HepG2 (cell line): ENCODE results near the gene ZER1. TPM values are rescaled to one million over a fixed set of nuclear protein-coding genes. Genes with fewer than 3 reads are reported as not detected.
A peak's percentile ranks its signal among the peaks of the same experiment; 100 is the strongest.

Experiments
- ATF3 ChIP-seq: sonication (generic); formaldehyde crosslinking; IDR thresholded peaks from 2 replicates; pipeline ENCODE4 v1.4.0; 2020; ENCODE audit warnings: missing genetic modification reagents
- CBX5 ChIP-seq: sonication (generic); formaldehyde crosslinking; IDR thresholded peaks from 2 replicates; pipeline ENCODE4 v1.4.0; 2020; ENCODE audit warnings: missing genetic modification reagents, borderline replicate concordance
- FOXO1 ChIP-seq: sonication (generic); formaldehyde crosslinking; IDR thresholded peaks from 2 replicates; pipeline ENCODE4 v1.4.0; 2020; ENCODE audit warnings: missing genetic modification reagents
- GTF2F1 ChIP-seq: fragments of 150-350 bp; IDR thresholded peaks from 2 replicates; pipeline ENCODE4 v1.6.1; 2014; ENCODE audit warnings: low read length
- HDAC2 ChIP-seq: sonication (generic); formaldehyde crosslinking; IDR thresholded peaks from 2 replicates; pipeline ENCODE4 v1.4.0; 2020; ENCODE audit warnings: missing genetic modification reagents
- HNRNPL ChIP-seq: fragments of 200-400 bp; formaldehyde crosslinking; IDR thresholded peaks from 2 replicates; pipeline ENCODE4 v1.6.1; 2017; ENCODE audit warnings: mild to moderate bottlenecking, low read depth, low read length
- HOXA9 ChIP-seq: sonication (generic); formaldehyde crosslinking; IDR thresholded peaks from 2 replicates; pipeline ENCODE4 v1.8.1; 2022; ENCODE audit warnings: missing genetic modification reagents, mild to moderate bottlenecking, moderate library complexity, borderline replicate concordance
- ISX ChIP-seq: sonication (generic); formaldehyde crosslinking; conservative IDR thresholded peaks from 2 replicates; pipeline ENCODE4 v1.5.0; 2020; ENCODE audit warnings: missing genetic modification reagents
- KLF6 ChIP-seq: IDR thresholded peaks from 2 replicates; pipeline ENCODE4 v1.8.0; 2016; ENCODE audit warnings: missing biosample characterization, missing genetic modification reagents
- MED8 ChIP-seq: sonication (generic); formaldehyde crosslinking; IDR thresholded peaks from 2 replicates; pipeline ENCODE4 v1.8.1; 2023; ENCODE audit warnings: mild to moderate bottlenecking, missing genetic modification reagents; ENCODE audit not compliant: insufficient replicate concordance
- MEIS2 ChIP-seq: sonication (generic); formaldehyde crosslinking; IDR thresholded peaks from 2 replicates; pipeline ENCODE4 v1.9.0; 2021; ENCODE audit warnings: mild to moderate bottlenecking, missing genetic modification reagents
- NAIF1 ChIP-seq: sonication (generic); formaldehyde crosslinking; IDR thresholded peaks from 2 replicates; pipeline ENCODE4 v1.5.0; 2020; ENCODE audit warnings: mild to moderate bottlenecking, missing genetic modification reagents, borderline replicate concordance
- NR2F1 ChIP-seq, 2 experiments: fragments of 450-650 bp in 1 of 2; formaldehyde crosslinking in 1 of 2; IDR thresholded peaks; 2 replicates each; pipeline versions ENCODE4 v1.5.0 to v1.6.1; 2016 to 2020; ENCODE audit warnings: mild to moderate bottlenecking in 1 of 2, missing compliant biosample characterization in 1 of 2, missing genetic modification reagents in 1 of 2, moderate library complexity in 1 of 2
- PCBP1 ChIP-seq: fragments of 200-400 bp; formaldehyde crosslinking; IDR thresholded peaks from 2 replicates; pipeline ENCODE4 v1.6.1; 2017; ENCODE audit warnings: mild to moderate bottlenecking, low read depth, low read length, borderline replicate concordance
- PHB2 ChIP-seq: fragments of 450-650 bp; IDR thresholded peaks from 2 replicates; pipeline ENCODE4 v1.6.1; 2018; ENCODE audit not compliant: partially characterized antibody
- RBM22 ChIP-seq: fragments of 200-400 bp; formaldehyde crosslinking; optimal IDR thresholded peaks from 2 replicates; pipeline ENCODE3; 2017; ENCODE audit warnings: mild to moderate bottlenecking, low read length, moderate library complexity
- STAT5B ChIP-seq: sonication (generic); formaldehyde crosslinking; IDR thresholded peaks from 2 replicates; pipeline ENCODE4 v1.4.0; 2020; ENCODE audit warnings: missing genetic modification reagents
- TAF1 ChIP-seq: sonication (generic); formaldehyde crosslinking; IDR thresholded peaks from 2 replicates; pipeline ENCODE4 v1.4.0; 2020; ENCODE audit warnings: missing genetic modification reagents
- ZFP82 ChIP-seq: sonication (generic); formaldehyde crosslinking; IDR thresholded peaks from 2 replicates; pipeline ENCODE4 v1.5.1; 2020; ENCODE audit warnings: mild to moderate bottlenecking, missing genetic modification reagents, borderline replicate concordance
- ZMAT5 ChIP-seq: sonication (generic); formaldehyde crosslinking; IDR thresholded peaks from 2 replicates; pipeline ENCODE4 v1.5.0; 2020; ENCODE audit warnings: mild to moderate bottlenecking, low read depth, missing genetic modification reagents, borderline replicate concordance
- ZNF235 ChIP-seq: sonication (generic); formaldehyde crosslinking; IDR thresholded peaks from 2 replicates; pipeline ENCODE4 v1.8.1; 2023; ENCODE audit warnings: mild to moderate bottlenecking, missing genetic modification reagents, borderline replicate concordance
- ZNF260 ChIP-seq: sonication (generic); formaldehyde crosslinking; IDR thresholded peaks from 2 replicates; pipeline ENCODE4 v1.4.0; 2020; ENCODE audit warnings: missing genetic modification reagents, low read depth, mild to moderate bottlenecking, borderline replicate concordance
- ZNF367 ChIP-seq: sonication (generic); formaldehyde crosslinking; IDR thresholded peaks from 2 replicates; pipeline ENCODE4 v1.4.0; 2020; ENCODE audit warnings: missing genetic modification reagents, borderline replicate concordance
- ZNF44 ChIP-seq: sonication (generic); formaldehyde crosslinking; IDR thresholded peaks from 2 replicates; pipeline ENCODE4 v1.5.1; 2020; ENCODE audit warnings: mild to moderate bottlenecking, missing genetic modification reagents
- ZNF782 ChIP-seq: sonication (generic); formaldehyde crosslinking; IDR thresholded peaks from 2 replicates; pipeline ENCODE4 v1.4.0; 2020; ENCODE audit warnings: missing genetic modification reagents, mild to moderate bottlenecking, borderline replicate concordance
- ZSCAN25 ChIP-seq: sonication (generic); formaldehyde crosslinking; IDR thresholded peaks from 2 replicates; pipeline ENCODE4 v1.8.0; 2022; ENCODE audit warnings: mild to moderate bottlenecking, missing genetic modification reagents
- polyA plus RNA-seq, 8 experiments: library from polyadenylated mRNA; depleted of rRNA in 3 of 8; stranded (reverse) in 7 of 8; unstranded in 1 of 8; fragments of >200 nt; fragmentation: Illumina TruSeq in 4 of 8; extraction: Trizol in 4 of 8; gene quantifications; 2 replicates each; pipeline versions ENCODE4 v1.2.1 to v1.2.3, GENCODE V29; 2011 to 2016; ENCODE audit warnings: low read depth in 4 of 8, missing spikeins in 1 of 8, mixed read lengths in 1 of 8; ENCODE audit not compliant: insufficient read depth in 1 of 8
- total RNA-seq, 5 experiments: library from RNA; depleted of rRNA; stranded (reverse); fragments of >200 nt; fragmentation: Illumina TruSeq; extraction: Trizol; gene quantifications; 2 replicates each; pipeline ENCODE4 v1.2.3, GENCODE V29; 2016; ENCODE audit warnings: low read depth in 1 of 5
- TF ChIP-seq, protein P1 (sequence below): sonication (generic); formaldehyde crosslinking; IDR thresholded peaks from 2 replicates; pipeline ENCODE4 v1.8.0; 2022; ENCODE audit warnings: mild to moderate bottlenecking, missing genetic modification reagents, moderate library complexity
- TF ChIP-seq, protein P2 (sequence below): sonication (generic); formaldehyde crosslinking; IDR thresholded peaks from 2 replicates; pipeline ENCODE4 v1.9.0; 2021; ENCODE audit warnings: missing genetic modification reagents, borderline replicate concordance

Gene ZER1
- total and polyA plus RNA-seq, 2 of the 13 experiments (the other 11 are each of a cell fraction or from before 2014, with no cell fraction given), result 7.7 to 40.0 TPM

DNA sequence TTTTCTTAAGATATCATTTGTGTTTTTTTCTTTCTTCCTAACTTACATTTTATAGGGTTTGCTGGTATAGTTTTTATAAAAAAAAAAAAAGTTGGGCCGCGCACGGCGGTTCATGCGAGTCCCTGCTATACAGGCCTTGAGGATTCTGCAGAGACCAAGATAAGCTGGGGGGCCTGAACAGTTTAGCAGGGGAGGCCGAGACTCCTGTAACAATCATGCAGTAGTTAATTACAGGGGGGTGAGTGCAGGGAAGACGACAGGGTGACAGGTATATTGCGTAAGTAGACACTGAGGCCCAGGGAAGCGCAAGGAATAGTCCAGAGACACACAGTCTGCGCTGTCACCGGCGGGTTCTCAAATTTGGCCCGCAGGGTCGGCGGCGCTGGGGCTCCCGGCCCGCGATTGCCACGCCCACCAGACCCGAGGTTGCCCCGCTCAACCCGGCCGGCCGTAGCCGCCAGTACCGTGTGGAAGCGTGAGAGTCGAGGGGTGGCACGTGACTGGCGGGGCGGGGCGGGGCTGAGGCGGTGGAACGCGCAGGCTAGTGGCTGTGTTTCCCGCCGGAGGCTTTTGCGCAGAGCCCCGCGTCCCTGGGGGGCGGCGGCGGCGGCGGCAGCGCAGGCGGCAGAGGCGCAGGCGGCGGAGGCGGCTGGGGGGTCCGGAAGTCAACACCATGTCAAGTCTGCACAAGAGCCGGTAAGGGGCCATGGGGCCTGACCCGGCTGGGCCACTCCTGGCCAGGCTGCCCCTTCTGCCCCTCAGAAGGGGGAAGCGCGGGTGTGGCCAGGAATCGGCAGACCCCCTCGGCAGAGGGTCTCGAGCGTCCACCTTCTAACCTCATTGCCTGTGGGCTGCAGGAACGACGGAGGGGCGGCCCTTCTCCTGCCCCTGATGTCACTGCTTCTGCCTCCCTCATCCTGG, 15.2 kb upstream of the ZER1 start, which contains the start of gene TBC1D13 (continued):
- TF ChIP-seq, protein P1, sequence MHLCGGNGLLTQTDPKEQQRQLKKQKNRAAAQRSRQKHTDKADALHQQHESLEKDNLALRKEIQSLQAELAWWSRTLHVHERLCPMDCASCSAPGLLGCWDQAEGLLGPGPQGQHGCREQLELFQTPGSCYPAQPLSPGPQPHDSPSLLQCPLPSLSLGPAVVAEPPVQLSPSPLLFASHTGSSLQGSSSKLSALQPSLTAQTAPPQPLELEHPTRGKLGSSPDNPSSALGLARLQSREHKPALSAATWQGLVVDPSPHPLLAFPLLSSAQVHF (CRISPR knock-in tag), result peak; percentile 89
- TF ChIP-seq ZSCAN25 (CRISPR knock-in tag), result peak; percentile 82
- TF ChIP-seq HOXA9 (CRISPR knock-in tag), result peak; percentile 94
- no peak for TF ChIP-seq PHB2
- no peak for TF ChIP-seq HNRNPL
- peak; percentile 88; the same call in 1 of the 2 replicates for TF ChIP-seq NAIF1
- peak; percentile 77 for TF ChIP-seq MED8 (CRISPR knock-in tag)
- TF ChIP-seq ZMAT5, result no peak
- TF ChIP-seq ATF3 (CRISPR knock-in tag), result peak; percentile 75
- no peak for TF ChIP-seq FOXO1 (CRISPR knock-in tag)
- peak; percentile 92 for TF ChIP-seq KLF6 (CRISPR knock-in tag)
- TF ChIP-seq PCBP1, result no peak
- peak; percentile 77; the same call in 1 of the 2 replicates for TF ChIP-seq ZNF367 (CRISPR knock-in tag)
- no peak for TF ChIP-seq ISX
- peak; percentile 66 for TF ChIP-seq TAF1
- TF ChIP-seq ZNF260 (CRISPR knock-in tag), result no peak
- TF ChIP-seq RBM22, result no peak
- TF ChIP-seq GTF2F1, result no peak
- TF ChIP-seq MEIS2, result peak; percentile 84; the same call in 1 of the 2 replicates
- TF ChIP-seq ZNF44 (CRISPR knock-in tag), result 0 out of 2 replicates have a peak, but pooled peaks have one; percentile 21
- TF ChIP-seq CBX5, result 0 out of 2 replicates have a peak, but pooled peaks have one; percentile 30
- TF ChIP-seq NR2F1 (CRISPR knock-in tag; IDR thresholded peaks at IDR 0.05), result no peak
- TF ChIP-seq, protein P2, sequence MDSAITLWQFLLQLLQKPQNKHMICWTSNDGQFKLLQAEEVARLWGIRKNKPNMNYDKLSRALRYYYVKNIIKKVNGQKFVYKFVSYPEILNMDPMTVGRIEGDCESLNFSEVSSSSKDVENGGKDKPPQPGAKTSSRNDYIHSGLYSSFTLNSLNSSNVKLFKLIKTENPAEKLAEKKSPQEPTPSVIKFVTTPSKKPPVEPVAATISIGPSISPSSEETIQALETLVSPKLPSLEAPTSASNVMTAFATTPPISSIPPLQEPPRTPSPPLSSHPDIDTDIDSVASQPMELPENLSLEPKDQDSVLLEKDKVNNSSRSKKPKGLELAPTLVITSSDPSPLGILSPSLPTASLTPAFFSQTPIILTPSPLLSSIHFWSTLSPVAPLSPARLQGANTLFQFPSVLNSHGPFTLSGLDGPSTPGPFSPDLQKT, result 0 out of 2 replicates have a peak, but pooled peaks have one; percentile 26
- 0 out of 2 replicates have a peak, but pooled peaks have one; percentile 38 for TF ChIP-seq ZNF235
- no peak; the same call in 1 of the 2 replicates for TF ChIP-seq STAT5B (CRISPR knock-in tag)
- TF ChIP-seq ZNF782 (CRISPR knock-in tag), result peak; percentile 87; the same call in 1 of the 2 replicates
- peak; percentile 82; the same call in 1 of the 2 replicates for TF ChIP-seq HDAC2 (CRISPR knock-in tag)
- peak; percentile 98 for TF ChIP-seq ZFP82
